HEK293 (cell line): ENCODE results near the gene ITPRID2.
A peak's percentile ranks its signal among the peaks of the same experiment; 100 is the strongest.

Experiments
- CTCF ChIA-PET: fragments of 350-600 bp; formaldehyde crosslinking; extraction: SDS; loops from one replicate; lab custom pipeline; 2021; ENCODE audit warnings: antibody characterized with exemption; lab: Yijun Ruan, JAX
- POLR2A ChIA-PET: fragments of 300-600 bp; formaldehyde crosslinking; extraction: SDS; loops from one replicate; lab custom pipeline; 2020; ENCODE audit warnings: antibody characterized with exemption, inconsistent platforms; lab: Yijun Ruan, JAX
- H3K27ac ChIP-seq: fragments of 200-500 bp; sonication (Bioruptor generic); 2 replicates; pipeline ENCODE4 v1.5.1; 2014; ENCODE audit warnings: low read depth, low read length, control low read depth, inconsistent platforms; ENCODE audit errors: extremely low read depth
- H3K36me3 ChIP-seq, 2 experiments: fragments of 200-500 bp in 1 of 2; sonication (Bioruptor generic) in 1 of 2; 1 replicate in 1 of 2; 2 replicates in 1 of 2; pipeline ENCODE4 v1.5.1; 2014 to 2017; ENCODE audit warnings: inconsistent platforms in 2 of 2, low read length in 2 of 2; ENCODE audit not compliant: control insufficient read depth in 2 of 2, insufficient read depth in 1 of 2
- H3K4me1 ChIP-seq: fragments of 200-500 bp; sonication (Bioruptor generic); 2 replicates; pipeline ENCODE4 v1.5.1; 2014; ENCODE audit warnings: mild to moderate bottlenecking, low read length, inconsistent platforms; ENCODE audit not compliant: control insufficient read depth, insufficient read depth
- H3K4me3 ChIP-seq: 2 replicates; pipeline ENCODE4 v1.5.1; 2011; ENCODE audit warnings: low read depth, mild to moderate bottlenecking, control low read depth, low read length, moderate library complexity
- H3K9me3 ChIP-seq: fragments of 200-500 bp; sonication (Bioruptor generic); 2 replicates; pipeline ENCODE4 v1.5.1; 2014; ENCODE audit warnings: low read depth, low read length, inconsistent platforms; ENCODE audit not compliant: control insufficient read depth, insufficient read depth
- MEIS1 ChIP-seq: sonication (generic); formaldehyde crosslinking; IDR thresholded peaks from 2 replicates; pipeline ENCODE4 v1.8.1; 2022; ENCODE audit warnings: missing genetic modification reagents, mild to moderate bottlenecking, borderline replicate concordance
- OSR2 ChIP-seq: fragments of 450-650 bp; formaldehyde crosslinking; IDR thresholded peaks from 2 replicates; pipeline ENCODE4 v1.5.1; 2016; ENCODE audit warnings: missing biosample characterization, missing genetic modification characterization
- PATZ1 ChIP-seq: fragments of 450-650 bp; formaldehyde crosslinking; IDR thresholded peaks from 2 replicates; pipeline ENCODE4 v1.5.1; 2016; ENCODE audit warnings: missing biosample characterization, missing genetic modification characterization
- PRDM10 ChIP-seq: fragments of 450-650 bp; formaldehyde crosslinking; IDR thresholded peaks from 2 replicates; pipeline ENCODE4 v1.5.1; 2016; ENCODE audit warnings: missing biosample characterization, missing genetic modification characterization
- PRDM2 ChIP-seq: fragments of 450-650 bp; formaldehyde crosslinking; IDR thresholded peaks from 2 replicates; pipeline ENCODE4 v1.5.1; 2016; ENCODE audit warnings: missing biosample characterization, missing genetic modification characterization, borderline replicate concordance
- SP7 ChIP-seq: fragments of 450-650 bp; formaldehyde crosslinking; IDR thresholded peaks from 2 replicates; pipeline ENCODE4 v1.5.1; 2016; ENCODE audit warnings: missing biosample characterization, missing genetic modification characterization
- ZBTB10 ChIP-seq: fragments of 450-650 bp; formaldehyde crosslinking; IDR thresholded peaks from 2 replicates; pipeline ENCODE4 v1.5.1; 2016; ENCODE audit warnings: missing biosample characterization, missing genetic modification characterization
- ZBTB17 ChIP-seq: fragments of 450-650 bp; formaldehyde crosslinking; IDR thresholded peaks from 2 replicates; pipeline ENCODE4 v1.5.1; 2016; ENCODE audit warnings: missing biosample characterization, missing genetic modification characterization
- ZNF114 ChIP-seq: fragments of 450-650 bp; formaldehyde crosslinking; IDR thresholded peaks from 2 replicates; pipeline ENCODE4 v1.5.0; 2017; ENCODE audit warnings: missing biosample characterization, missing genetic modification characterization
- ZNF211 ChIP-seq: fragments of 450-650 bp; formaldehyde crosslinking; IDR thresholded peaks from 2 replicates; pipeline ENCODE4 v1.5.1; 2016; ENCODE audit warnings: low read depth, missing biosample characterization, missing genetic modification characterization
- ZNF561 ChIP-seq: fragments of 450-650 bp; IDR thresholded peaks from 2 replicates; pipeline ENCODE4 v1.5.1; 2018; ENCODE audit warnings: missing biosample characterization, missing genetic modification characterization, borderline replicate concordance
- ZNF664 ChIP-seq: fragments of 450-650 bp; formaldehyde crosslinking; IDR thresholded peaks from 2 replicates; pipeline ENCODE4 v1.5.1; 2016; ENCODE audit warnings: missing biosample characterization, missing genetic modification characterization
- ZSCAN16 ChIP-seq: fragments of 450-650 bp; formaldehyde crosslinking; IDR thresholded peaks from 2 replicates; pipeline ENCODE4 v1.5.1; 2016; ENCODE audit warnings: missing biosample characterization, missing genetic modification characterization
- ZSCAN5A ChIP-seq: fragments of 450-650 bp; formaldehyde crosslinking; IDR thresholded peaks from 2 replicates; pipeline ENCODE4 v1.5.1; 2016; ENCODE audit warnings: missing biosample characterization, missing genetic modification characterization

ITPRID2 gene

GRCh38 chr2:181889776-181890175, 1.8 kb upstream of the ITPRID2 start (continued):
- TF ChIP-seq ZBTB10, result no peak

- TF ChIP-seq ZNF664 (tag by site-specific recombination) (no peak), ZNF114 (tag by site-specific recombination) (no peak), ZNF211 (no peak)
- Histone ChIP-seq H3K4me1 (peaks cover under 1% of the 10 kb centered on the region; the same call in 1 of the 2 replicates), H3K36me3 (peaks cover 0 to 5% of the 10 kb centered on the region in 2 experiments; a peak in 1 of 3 replicates), H3K27ac (no peak overlapping the region), H3K9me3 (no peaks in the 10 kb centered on the region), H3K4me3 (no peak overlapping the region)
- ChIA-PET CTCF (interaction anchor here (0.6 to 1.4 kb wide), 3 partner anchors 8 to 20 kb away, joined by 3 to 4 read pairs (median 3); no protein-coding TSS in a partner anchor), POLR2A (no interaction called here)
Measured at GRCh38 chr2:181890271-181890670, 1.3 kb upstream of the ITPRID2 start.

GRCh38 chr2:181891966-181892798, 652 bp downstream of the ITPRID2 start:
- H3K9me3 ChIP-seq, result no peaks in the 10 kb centered on the region
- ChIA-PET CTCF (interaction anchor here (0.7 to 1.4 kb wide), 6 partner anchors 12 to 302 kb away, joined by 3 to 6 read pairs (median 4); no protein-coding TSS in a partner anchor), POLR2A (interaction anchor here (0.6 to 0.8 kb wide), 2 partner anchors 13 to 15 kb away, joined by 3 to 8 read pairs; no protein-coding TSS in a partner anchor)
- peak overlapping the region; percentile 95 for H3K27ac ChIP-seq
- H3K4me1 ChIP-seq, result peaks cover 5% of the 10 kb centered on the region; the same call in 1 of the 2 replicates
- H3K4me3 ChIP-seq, result peak overlapping the region; percentile 86
- peaks cover 2 to 17% of the 10 kb centered on the region in 2 experiments; a peak in 2 of 3 replicates for H3K36me3 ChIP-seq
- TF ChIP-seq MEIS1 (no peak), PRDM10 (peak; percentile 75), ZSCAN5A (tag by site-specific recombination) (0 out of 2 replicates have a peak, but pooled peaks have one; percentile 26), ZBTB17 (tag by site-specific recombination) (peak; percentile 54), PATZ1 (tag by site-specific recombination) (peak; percentile 59; the same call in 1 of the 2 replicates), PRDM2 (tag by site-specific recombination) (no peak), ZSCAN16 (tag by site-specific recombination) (peak; percentile 92), OSR2 (tag by site-specific recombination) (peak; percentile 8; the same call in 1 of the 2 replicates), SP7 (tag by site-specific recombination) (0 out of 2 replicates have a peak, but pooled peaks have one; percentile 44), ZNF561 (tag by site-specific recombination) (0 out of 2 replicates have a peak, but pooled peaks have one; percentile 17)
